Lung microvascular endothelial cell (primary cell): ENCODE results near the gene SEC24A. TPM values are rescaled to one million over a fixed set of nuclear protein-coding genes. Genes with fewer than 3 reads are reported as not detected.
"Not testable (repeated sequence)": the region's sequence is repeated elsewhere in the genome, so short reads cannot be mapped to it uniquely, and the experiment has no call there.

ENCODE experiments used
- DNase-seq, 2 donors: peaks; one replicate each; pipeline versions ENCODE4 v3.0.0 to v3.0.0-alpha.2; 2010; ENCODE audit warnings: low read depth in 2 of 2
- total RNA-seq: library from RNA; depleted of rRNA; stranded (reverse); fragments of >200 nt; gene quantifications from 2 replicates; pipeline ENCODE4 v1.2.1, GENCODE V29; 2014

The SEC24A gene
- 10.9 and 15.1 TPM in 2 replicates for total RNA-seq

- DNase-seq, result peak; percentile 93 to 96
These were observed at the start of gene SEC24A for GRCh38 chr5:134648425-134649162. SEC24A (plus strand) TSS chr5:134648785; CDS start chr5:134649077, 292 bp downstream.

- not testable (repeated sequence) for DNase-seq
These were observed 48.8 kb upstream of the SEC24A start for GRCh38 chr5:134599820-134600219.

GRCh38 chr5:134600600-134600999, 48.0 kb upstream of the SEC24A start:
- no peak for DNase-seq

GRCh38 chr5:134603059-134603458, 45.5 kb upstream of the SEC24A start:
- peak in 1 of 2 donors; percentile 39 for DNase-seq

GRCh38 chr5:134604908-134605307, 43.7 kb upstream of the SEC24A start:
- no peak for DNase-seq

- DNase-seq, result no peak
These were observed 41.9 kb upstream of the SEC24A start for GRCh38 chr5:134606726-134607125.

GRCh38 chr5:134608555-134608954, 40.0 kb upstream of the SEC24A start:
- DNase-seq, result no peak

GRCh38 chr5:134609232-134609851, 39.2 kb upstream of the SEC24A start:
- no peak for DNase-seq

- no peak for DNase-seq
These were observed 37.9 kb upstream of the SEC24A start for GRCh38 chr5:134610725-134611124.

GRCh38 chr5:134611515-134611914, 37.1 kb upstream of the SEC24A start:
- DNase-seq, result no peak

GRCh38 chr5:134614450-134615085, 34.0 kb upstream of the SEC24A start:
- no peak for DNase-seq

GRCh38 chr5:134620634-134621033, 28.0 kb upstream of the SEC24A start:
- DNase-seq, result no peak

- no peak for DNase-seq
These were observed 23.0 kb upstream of the SEC24A start for GRCh38 chr5:134625559-134625958.

- peak in 1 of 2 donors; percentile 62 for DNase-seq
These were observed 22.1 kb upstream of the SEC24A start for GRCh38 chr5:134626369-134627014.

GRCh38 chr5:134634227-134634626, 14.4 kb upstream of the SEC24A start:
- no peak for DNase-seq

GRCh38 chr5:134635366-134635765, 13.2 kb upstream of the SEC24A start:
- not testable (repeated sequence) for DNase-seq

- DNase-seq, result no peak
These were observed 11.4 kb upstream of the SEC24A start for GRCh38 chr5:134637116-134637721.

- no peak for DNase-seq
These were observed 9.8 kb upstream of the SEC24A start for GRCh38 chr5:134638760-134639201.

- no peak for DNase-seq
These were observed 5.6 kb upstream of the SEC24A start for GRCh38 chr5:134642931-134643530.

GRCh38 chr5:134647750-134648424, 698 bp upstream of the SEC24A start:
- peak; percentile 24 to 54 for DNase-seq
